Hematopoietic multipotent progenitor cell treated with erythropoietin and hydrocortisone succinate and interleukin-3 and kit ligand, for 8 days (in vitro differentiated cells): ENCODE results near the gene CLDN19.
A peak's percentile ranks its signal among the peaks of the same experiment; 100 is the strongest.
"Not testable (repeated sequence)": the region's sequence is repeated elsewhere in the genome, so short reads cannot be mapped to it uniquely, and the experiment has no call there.

Source experiments
- DNase-seq: peaks from one replicate; pipeline ENCODE4 v3.0.0-alpha.2; 2015

Gene CLDN19

DNA sequence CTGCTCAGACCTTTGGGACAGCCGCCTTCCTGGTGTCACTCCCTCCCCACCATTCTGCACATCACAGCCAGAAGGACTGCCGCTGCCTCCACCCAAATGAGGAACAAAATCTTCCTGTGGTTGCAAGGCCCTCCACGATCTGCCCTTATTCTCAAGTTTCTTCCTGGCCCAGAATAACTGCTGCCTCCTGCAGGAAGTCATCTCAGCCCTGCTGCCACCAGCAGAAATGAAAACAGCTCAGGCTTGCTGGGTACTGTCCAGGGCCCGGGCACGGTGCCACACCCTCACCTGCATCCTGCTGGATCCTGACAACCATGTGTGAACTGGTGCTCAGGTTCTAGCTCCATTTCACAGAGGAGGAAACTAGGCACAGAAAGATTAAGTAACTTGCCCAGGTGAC is 2.8 kb downstream of the CLDN19 start:
- no peak for DNase-seq

- no peak for DNase-seq
These were observed 3.4 kb downstream of the CLDN19 start for GRCh38 chr1:42736571-42737200.

DNA sequence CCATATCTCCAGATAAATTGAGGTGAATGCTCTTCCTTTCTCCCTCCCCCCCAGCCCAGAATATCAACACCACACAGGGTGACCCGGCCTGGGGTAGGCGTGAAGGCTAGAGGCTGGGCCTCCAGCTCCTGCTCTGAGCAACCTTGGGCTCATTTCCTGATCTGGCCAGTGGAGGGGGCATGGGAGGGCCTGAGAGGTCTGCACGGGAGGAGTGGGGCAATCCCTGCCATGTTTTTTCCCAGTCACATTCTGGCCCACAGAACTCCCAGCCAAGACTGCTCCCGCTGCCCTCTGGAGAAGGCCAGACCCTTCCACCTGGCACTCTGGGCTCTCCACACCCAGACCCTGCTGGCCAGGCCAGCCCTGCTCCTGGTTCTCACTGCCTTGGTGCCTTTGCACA is 3.9 kb downstream of the CLDN19 start:
- DNase-seq = peak; percentile 50

DNA sequence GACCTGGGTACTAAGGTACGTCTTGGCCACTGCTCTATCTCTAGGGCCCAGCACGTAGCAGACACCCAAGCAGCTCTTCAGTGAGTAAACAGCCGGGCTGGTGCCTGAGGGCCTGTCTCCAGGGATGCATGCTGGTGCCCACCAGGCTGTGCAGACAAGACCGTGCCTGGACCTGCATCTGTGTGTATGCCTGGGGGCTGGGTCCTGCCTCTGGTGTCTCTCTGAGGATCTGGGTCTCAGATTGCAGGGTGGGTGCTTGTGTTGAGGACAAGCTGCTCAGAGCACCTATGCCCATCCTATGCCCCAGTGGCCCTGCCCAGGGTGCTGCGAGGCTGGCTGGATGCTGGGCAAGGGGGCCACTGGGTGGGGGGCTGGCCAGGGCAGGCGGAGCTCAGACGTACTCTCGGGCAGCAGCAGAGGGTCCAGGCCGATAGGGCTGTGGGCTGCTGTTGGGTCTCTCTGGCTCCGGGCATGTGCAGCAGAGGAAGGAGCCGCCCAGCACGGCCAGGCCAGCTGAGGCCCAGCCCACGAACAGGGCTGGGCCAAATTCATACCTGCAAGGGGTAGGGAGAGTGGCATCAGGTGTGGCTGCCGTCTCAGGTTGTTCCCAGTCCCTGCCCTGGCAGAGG is 4.4 kb downstream of the CLDN19 start:
- DNase-seq = no peak

DNA sequence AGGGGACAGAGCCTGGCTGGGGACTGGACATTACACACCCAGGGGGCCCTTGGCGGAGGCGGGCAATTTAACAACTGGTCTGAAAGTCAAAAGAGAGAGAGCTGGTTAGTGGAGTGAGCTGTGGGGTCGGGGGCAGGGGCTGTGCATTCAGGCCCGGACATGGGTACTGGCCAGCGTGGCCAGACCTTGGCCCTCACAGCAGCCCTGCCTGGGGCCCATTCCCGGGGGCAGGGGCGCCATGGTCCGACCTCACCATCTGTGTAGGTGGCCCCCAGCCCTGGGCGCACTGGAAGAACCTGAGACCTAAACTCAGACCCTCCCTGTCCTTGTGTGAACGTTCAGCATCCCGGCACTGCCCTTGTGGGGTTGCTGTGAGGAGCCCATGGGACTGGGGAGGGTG is 5.0 kb downstream of the CLDN19 start:
- no peak for DNase-seq

GRCh38 chr1:42734201-42735035 is 5.6 kb downstream of the CLDN19 start:
- no peak for DNase-seq

- DNase-seq = no peak
These were observed 6.4 kb downstream of the CLDN19 start for GRCh38 chr1:42733415-42734200.

DNA sequence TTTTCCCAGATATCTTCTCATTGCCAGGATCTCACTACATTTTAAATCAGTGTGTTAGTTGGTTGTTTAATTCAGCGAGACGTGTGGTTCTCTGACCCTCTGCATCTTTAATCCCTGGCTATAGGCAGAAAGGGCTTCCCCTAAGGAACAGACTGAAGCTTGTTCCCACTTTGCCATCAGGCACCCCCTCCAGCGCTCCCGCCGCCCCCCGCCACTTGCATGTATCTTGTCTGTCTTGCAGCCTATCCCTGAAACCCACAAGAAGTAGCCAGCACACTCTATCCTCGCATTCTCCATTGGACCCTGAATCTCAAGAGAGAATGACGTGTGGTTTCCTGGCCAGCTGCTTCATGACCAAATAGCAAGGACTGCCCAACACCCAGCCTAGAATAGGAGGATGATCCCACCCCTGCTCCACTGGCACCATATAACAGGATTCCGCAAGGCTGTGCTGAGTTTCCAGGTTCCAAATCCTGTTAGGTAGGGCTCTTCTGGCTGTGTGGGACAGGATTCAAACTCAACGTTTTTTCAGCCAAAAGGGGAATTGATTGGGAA is 7.8 kb downstream of the CLDN19 start:
- no peak for DNase-seq

DNA sequence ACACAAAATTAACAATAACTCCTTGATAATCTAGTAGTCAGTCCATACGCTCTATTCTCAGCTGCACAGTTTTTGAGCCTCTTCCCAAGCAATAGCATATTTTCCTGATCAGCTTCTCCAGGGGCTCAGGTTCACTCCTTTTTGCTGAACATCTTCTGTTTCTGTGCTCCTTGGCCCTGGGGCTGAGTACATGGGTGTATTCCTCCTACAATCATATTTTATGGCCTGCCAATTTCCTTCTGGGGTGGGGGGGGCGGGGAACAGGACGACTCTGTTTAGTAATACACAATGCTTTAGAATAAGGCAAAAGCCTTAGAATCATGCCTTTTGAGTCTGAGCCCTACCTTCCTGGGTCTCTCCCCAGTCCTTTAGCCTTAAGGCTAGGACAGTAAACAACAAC is 8.5 kb downstream of the CLDN19 start:
- DNase-seq = no peak

DNA sequence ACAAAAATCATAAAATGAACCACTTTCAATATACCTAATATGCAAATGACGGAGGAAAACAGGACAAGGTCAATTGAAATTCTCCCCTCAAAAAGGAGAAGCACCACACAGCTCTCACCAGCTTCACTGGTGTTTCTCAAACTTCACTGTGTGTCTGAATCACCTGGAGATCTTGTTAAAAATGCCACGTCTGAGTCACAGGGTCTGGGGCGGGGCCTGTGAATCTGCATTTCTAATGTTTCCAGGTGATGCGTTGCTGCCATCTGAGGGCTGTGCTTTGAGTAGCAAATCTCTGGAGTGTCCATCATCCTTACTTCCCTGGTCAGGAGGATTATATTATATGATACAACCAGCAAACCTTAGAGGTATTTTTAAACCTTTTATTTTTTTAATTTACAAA is 9.0 kb downstream of the CLDN19 start:
- DNase-seq = peak; percentile 45

- peak; percentile 26 for DNase-seq
These were observed 10.0 kb downstream of the CLDN19 start for GRCh38 chr1:42730002-42730401.

DNA sequence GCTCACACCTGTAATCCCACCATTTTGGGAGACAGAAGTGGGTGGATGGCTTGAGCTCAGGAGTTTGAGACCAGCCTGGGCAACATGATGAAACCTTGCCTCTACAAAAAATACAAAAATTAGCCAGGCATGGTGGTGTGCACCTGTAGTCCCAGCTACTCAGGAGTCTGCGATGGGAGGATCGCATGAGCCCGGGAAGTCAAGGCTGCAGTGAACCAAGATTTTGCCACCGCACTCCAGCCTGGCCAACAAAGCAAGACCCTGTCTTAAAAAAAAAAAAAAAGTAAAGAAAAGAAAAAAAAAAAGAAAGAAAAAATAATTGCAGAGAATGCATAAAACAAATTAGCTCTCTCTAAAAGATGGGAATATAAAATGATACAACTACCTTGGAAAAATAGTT is 14.2 kb downstream of the CLDN19 start:
- DNase-seq = not testable (repeated sequence)

DNA sequence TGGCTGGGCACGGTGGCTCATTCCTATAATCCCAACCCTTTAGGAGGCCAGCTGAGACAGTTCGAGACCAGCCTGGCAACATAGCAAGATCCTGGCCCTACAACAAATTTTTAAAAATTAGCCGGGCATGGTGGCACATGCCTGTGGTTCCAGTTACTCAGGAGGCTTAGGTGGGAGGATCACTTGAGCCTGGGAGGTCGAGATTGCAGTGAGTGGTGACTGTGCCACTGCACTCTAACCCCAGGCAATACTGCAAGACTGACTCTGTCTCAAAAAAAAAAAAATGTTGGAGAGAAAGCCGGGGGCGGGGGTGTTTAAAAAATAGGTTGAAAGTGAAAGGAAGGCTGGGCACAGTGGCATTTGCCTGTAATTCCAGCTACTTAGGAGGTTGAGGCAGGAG is 16.5 kb downstream of the CLDN19 start:
- DNase-seq = no peak

GRCh38 chr1:42722403-42722802 is 17.6 kb downstream of the CLDN19 start:
- DNase-seq = not testable (repeated sequence)

- DNase-seq = no peak
These were observed 18.1 kb downstream of the CLDN19 start for GRCh38 chr1:42721926-42722325.

DNA sequence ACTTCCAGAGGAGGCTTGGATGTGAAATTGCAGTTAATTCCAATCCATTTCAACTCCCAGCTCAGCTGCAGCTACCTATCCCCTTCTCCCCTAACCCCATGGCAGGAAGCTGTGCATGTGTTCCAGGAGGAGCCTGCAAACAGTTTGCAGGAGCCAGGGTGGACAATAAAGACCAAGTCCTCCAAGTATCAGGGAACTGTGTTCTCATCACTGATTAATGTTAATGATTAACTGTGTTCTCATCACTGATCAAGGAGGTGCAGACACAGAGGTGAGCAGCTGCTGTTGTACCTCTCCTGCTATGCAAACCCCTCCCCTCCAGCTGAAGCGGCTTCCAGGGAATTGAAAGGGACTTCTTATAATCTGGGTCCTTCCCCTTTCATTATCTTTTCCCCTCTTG is 19.2 kb downstream of the CLDN19 start:
- DNase-seq = no peak

DNA sequence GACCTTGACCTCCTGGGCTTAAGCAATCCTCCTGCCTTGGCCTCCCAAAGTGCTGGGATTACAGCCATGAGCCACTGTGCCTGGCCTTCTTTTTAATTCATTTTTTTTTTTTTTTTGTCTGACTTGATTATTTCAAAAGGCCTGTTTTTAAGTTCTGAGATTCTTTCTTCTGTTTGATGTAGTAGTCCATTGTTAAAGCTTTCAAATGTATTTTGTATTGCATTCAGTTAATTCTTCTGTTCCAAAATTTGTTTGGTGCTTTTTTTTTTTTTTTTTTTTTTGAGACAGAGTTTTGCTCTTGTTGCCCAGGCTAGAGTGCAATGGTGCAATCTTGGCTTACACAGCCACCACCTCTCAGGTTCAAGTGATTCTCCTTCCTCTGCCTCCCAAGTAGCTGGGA is 25.6 kb downstream of the CLDN19 start:
- not testable (repeated sequence) for DNase-seq

DNA sequence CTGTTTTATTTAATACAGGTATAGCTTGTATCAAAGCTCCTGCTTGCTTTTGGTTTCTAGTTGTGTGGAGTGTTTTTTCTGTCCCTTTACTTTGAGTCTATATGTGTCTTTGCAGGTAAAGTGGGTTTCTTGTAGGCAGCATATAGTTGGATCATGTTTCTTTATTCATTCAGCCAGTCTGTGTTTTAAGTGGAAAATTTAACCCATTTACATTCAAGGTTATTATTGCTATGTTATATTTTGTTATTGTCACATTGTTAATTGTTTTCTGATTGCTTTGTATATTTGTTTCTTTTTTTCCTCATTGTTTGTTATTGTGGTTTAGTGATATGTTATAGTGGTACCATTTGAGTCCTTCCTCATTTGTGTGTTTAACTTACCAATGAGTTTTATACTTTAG is 26.7 kb downstream of the CLDN19 start:
- no peak for DNase-seq

GRCh38 chr1:42712808-42713207 is 27.2 kb downstream of the CLDN19 start:
- DNase-seq = not testable (repeated sequence)

- DNase-seq = no peak
These were observed 36.1 kb downstream of the CLDN19 start for GRCh38 chr1:42703888-42704464.

DNA sequence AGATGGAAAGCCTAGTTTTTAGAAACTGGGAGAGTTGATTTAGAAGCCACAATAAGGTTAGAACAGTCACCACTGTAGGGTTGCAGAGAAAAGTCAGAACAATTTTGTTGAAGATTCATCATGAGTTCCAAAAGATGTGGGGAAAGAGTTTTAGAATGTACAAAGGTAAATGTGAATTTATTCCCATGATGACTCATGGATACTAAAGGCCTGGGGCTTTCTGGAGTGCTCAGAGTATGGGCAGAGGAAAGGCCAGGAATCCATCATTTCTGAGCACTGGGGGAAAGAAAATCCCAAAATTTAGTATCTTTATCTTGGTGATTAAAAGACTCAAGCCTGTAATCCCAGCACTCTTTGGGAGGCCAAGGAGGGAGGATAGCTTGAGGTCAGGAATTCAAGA is 40.0 kb downstream of the CLDN19 start:
- no peak for DNase-seq

- DNase-seq = no peak
These were observed 41.8 kb downstream of the CLDN19 start for GRCh38 chr1:42698081-42698813.
